GM12873 (cell line): Measurements from ENCODE around the gene ADGRD1.

Experiments used
- CTCF ChIP-seq: IDR thresholded peaks from 2 replicates; pipeline ENCODE4 v1.5.1; 2012; ENCODE audit warnings: low read depth, mild to moderate bottlenecking, moderate library complexity, low read length, control low read depth; ENCODE audit not compliant: insufficient read depth; ENCODE audit errors: missing control alignments

Gene ADGRD1

GRCh38 chr12:131162113-131162512 is 208.4 kb downstream of the ADGRD1 start:
- no peak for TF ChIP-seq CTCF

- TF ChIP-seq CTCF = no peak
These were observed 209.6 kb downstream of the ADGRD1 start for GRCh38 chr12:131163189-131163738.

- no peak for TF ChIP-seq CTCF
These were observed 210.6 kb downstream of the ADGRD1 start for GRCh38 chr12:131164096-131164872.

GRCh38 chr12:131166717-131167116 is 213.0 kb downstream of the ADGRD1 start:
- TF ChIP-seq CTCF = no peak

- TF ChIP-seq CTCF = no peak
These were observed 213.6 kb downstream of the ADGRD1 start for GRCh38 chr12:131167334-131167733.

- no peak for TF ChIP-seq CTCF
These were observed 217.3 kb downstream of the ADGRD1 start for GRCh38 chr12:131171029-131171428.

- no peak for TF ChIP-seq CTCF
These were observed 221.2 kb downstream of the ADGRD1 start for GRCh38 chr12:131174901-131175300.
